ENCODE results near the gene KIF26A.
"Not testable (repeated sequence)": the region's sequence is repeated elsewhere in the genome, so short reads cannot be mapped to it uniquely, and the experiment has no call there.

Gene KIF26A

DNA sequence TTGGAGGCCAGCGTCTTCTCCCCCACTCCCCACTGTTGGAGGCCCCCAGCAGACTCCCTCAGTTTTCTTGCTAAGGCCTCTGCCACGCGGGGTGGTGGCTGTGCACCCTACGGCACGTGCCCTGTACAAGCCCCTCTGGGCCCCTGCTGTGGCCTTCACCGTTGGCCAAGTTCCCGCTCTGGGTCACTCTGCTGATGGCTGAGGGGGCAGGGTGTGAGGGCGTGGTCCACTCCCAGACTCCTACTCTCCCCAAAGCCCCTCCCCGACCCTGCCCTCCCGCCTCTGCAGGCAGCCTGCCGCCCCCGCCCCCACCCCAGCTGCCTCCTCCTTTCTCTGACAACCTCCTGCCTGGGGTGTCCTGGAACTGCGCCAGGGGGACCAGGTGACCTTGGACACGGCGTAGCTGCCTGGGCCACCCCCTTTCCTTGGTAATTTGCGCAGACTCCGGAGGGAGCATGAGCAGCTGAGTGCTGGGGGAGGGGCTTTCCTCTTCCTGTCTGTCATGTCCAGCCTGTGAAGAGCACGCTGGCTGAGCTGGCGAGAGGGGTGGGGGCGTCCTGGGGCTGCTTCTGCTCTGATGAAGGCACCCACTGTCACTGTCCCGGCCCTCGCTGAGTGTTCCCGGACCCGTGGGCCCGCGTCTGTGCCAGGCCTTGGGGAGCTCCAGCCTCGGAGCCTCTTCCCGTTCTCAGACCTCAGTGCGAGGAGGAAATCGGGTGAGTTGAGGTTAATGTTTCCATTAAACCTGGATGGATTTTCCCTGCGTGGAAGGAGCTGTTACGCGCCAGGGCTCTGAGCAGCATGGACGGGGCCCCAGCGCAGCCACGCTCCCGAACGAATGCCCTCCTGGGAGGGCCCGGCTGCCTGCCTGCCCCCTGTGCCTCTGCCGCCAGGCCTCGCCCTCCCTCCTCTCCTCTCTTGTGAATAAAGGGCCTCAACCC, 85.0 kb downstream of the KIF26A start:
- DNase-seq (ENCODE audit: low read depth): no peak

DNA sequence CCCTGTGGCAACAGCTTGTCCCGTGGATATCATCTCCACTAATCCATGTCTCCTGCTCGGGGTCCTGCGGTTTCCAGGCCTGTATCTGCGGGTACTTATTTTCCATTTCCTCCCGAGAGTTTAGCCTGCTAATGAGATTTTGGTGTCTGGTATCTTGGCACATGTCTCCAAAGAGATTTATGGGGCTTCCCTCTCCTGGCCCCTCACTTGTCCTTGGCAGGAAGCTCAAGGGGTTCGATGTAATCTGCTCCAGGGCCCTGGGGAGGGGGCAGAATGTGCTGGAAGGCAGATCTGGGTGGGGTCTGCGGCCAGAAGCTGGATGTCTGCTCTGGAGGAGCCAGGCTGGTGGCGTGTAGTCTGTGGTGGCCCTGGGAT, 85.7 kb downstream of the KIF26A start:
- no peak for DNase-seq (ENCODE audit: low read depth)

DNA sequence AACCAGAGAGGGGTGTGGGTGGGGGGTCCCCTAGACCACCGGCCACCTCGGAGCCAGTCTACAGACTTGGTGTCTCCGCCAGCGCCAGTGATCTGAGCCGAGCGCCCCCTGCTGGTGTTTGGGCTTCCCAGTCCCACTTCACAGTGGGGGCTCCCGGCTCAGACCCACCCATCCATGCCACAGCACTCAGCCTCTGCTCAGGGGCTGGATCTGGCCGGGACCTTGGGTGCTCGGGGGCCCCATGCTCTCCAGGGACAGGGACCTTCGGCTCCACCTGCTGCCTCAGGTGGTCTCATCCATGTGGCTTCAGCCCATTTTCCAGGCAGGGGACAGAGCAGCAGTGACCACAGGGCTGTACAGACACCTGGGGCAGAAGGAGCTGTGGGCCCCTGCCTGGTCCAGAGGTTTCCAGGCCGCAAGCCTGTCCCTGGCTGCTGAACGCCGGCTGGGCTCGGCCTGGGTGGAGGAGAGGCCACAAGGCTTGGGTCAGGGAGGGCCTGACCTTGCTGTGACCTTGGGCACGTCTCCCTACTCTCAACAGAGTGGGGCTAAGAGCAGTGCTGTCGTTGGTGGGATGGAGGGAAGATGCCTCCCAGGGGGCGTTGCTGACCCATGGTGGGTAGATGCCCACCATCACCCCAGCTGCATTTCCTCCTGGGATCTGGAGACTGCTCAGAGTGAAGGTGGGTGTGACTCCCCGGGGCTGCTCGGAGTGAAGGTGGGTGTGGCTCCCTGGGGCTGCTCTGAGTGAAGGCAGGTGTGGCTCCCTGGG, 86.3 kb downstream of the KIF26A start:
- DNase-seq (ENCODE audit: low read depth): no peak

DNA sequence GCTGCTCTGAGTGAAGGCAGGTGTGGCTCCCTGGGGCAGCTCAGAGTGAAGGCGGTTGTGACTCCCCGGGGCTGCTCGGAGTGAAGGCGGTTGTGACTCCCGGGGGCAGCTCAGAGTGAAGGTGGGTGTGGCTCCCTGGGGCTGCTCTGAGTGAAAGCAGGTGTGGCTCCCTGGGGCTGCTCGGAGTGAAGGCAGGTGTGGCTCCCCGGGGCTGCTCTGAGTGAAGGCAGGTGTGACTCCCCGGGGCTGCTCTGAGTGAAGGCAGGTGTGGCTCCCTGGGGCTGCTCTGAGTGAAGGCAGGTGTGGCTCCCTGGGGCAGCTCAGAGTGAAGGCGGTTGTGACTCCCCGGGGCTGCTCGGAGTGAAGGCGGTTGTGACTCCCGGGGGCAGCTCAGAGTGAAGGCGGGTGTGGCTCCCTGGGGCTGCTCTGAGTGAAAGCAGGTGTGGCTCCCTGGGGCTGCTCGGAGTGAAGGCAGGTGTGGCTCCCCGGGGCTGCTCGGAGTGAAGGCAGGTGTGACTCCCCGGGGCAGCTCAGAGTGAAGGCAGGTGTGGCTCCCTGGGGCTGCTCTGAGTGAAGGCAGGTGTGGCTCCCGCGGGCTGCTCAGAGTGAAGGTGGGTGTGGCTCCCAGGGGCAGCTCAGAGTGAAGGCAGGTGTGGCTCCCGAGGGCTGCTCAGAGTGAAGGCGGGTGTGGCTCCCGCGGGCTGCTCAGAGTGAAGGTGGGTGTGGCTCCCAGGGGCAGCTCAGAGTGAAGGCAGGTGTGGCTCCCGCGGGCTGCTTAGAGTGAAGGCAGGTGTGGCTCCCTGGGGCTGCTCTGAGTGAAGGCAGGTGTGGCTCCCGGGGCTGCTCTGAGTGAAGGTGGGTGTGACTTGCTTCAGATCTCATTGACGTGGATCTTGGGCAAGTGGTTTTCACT, 87.1 kb downstream of the KIF26A start:
- DNase-seq (ENCODE audit: low read depth): not testable (repeated sequence)

DNA sequence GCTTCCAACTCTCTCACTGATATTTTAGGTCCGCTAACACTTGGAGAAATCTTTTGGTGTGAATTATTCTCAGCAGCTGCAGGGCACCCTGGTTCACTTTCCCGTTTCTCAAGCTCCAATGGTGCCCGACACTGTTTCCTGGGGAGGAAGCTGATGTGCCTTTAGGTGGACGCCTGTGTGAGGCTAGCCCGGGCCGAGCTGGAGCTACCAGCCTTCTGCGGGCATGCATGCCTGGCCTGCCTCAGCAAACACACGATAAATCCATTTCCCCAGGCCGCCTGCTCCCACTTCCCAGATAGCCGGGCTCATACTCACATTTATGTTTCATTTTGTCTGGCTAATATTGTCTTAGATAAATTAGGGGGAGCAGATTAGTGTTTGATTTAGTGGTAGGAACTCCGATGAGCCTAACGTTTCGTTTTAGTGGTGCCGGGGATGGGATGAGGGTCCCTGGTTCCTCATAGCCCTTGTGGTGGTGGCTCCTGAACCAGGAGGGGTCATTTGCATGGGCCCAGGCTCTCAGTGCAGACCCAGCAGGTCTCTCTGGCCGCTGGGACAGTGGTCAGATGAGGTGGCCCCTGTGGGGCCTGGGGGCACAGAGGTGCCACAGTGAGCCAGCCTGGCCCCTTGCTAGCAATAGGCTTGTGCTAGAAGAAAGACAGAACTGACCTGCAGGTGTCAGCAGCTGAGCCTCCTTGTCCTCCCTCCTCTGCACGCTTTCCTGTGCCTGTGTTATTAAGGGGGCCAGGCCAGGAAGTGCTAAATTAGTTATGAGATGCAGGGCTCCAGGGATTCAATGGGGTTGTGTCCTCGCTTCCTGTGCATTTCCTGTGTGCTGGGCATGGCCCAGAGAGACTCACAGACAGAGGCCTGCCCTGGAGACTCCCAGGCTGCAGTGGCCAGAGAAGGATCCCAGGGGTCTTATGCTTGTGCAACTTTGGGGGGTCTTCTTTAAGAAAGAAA, 88.3 kb downstream of the KIF26A start:
- no peak for DNase-seq (ENCODE audit: low read depth)

DNA sequence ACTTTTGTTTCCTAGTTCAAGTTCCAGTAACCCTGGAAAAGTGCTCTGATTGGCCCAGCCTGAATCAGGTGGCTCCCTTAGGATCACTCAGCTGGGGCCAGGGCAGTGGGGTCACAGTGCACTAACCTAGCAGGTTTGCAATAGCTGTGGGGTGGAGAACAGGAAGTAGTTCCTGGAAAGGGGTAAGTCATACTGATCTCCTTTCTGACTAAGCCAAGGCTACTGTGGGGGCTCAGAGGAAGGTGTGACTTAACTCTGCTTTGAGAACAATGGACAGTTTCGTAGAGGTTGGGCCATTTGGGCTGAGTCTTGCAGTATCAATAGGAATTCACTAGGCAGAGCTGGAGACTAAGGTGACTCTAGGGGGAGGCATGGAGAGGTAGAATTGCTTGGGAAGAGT, 89.4 kb downstream of the KIF26A start:
- no peak for DNase-seq (ENCODE audit: low read depth)

DNA sequence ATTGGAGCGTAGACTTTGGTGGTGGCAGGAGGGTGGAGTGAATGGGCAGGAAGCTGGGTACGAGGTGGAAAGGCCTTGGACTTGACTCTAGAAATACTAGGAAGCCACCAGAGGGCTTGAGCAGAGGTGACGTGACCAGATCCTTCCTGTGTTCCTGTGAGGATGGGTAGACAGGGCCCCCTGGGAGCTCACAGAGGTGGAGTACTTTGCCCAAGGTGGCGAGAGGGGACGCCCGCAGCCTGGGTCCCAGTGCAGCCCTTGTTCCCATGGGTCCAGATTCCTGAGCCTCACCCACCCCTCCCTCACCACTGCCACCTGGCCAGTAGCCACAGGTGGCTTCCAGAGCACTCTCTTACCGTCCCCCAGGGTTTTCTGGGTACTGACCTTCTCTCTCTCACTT, 89.8 kb downstream of the KIF26A start:
- no peak for DNase-seq (ENCODE audit: low read depth)

DNA sequence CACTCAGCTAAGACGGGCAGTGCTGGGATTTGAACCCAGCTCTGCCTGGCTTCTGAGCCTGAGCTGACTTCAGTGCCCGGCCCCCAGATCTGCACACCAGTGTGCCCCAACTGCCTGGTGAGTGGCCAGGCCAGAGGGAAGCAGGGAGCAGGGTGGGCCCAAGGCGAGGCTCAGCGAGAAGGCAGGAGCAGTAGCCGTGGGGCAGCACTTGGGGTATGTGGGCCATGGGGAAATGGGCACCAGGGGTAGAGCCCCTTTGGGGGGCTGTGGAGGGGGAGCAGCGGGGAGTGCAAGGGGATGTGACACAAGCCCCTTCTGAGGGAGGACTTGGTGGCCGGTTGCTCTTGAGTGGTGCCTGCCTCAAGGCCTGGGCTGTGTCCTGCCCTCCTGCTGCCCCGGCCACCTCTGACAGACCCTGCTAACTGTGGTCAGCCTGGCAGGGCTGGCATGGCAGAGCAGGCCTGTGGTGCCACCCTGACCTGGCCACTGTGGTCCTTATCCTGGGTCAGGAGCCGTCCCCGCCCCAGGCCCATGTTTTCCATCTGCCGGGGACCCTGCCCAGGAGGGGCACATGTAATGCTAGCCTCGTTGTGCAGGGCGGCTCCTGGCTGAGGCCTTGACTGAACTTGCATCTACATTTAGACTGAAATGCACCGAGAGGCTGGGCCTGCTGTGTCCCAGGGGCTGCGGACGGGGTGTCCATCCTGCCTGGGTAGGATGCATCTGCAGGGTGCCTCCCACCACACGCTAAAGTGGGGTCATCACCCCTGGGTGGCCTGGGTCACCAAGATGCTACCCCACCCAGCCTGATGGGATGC, 90.5 kb downstream of the KIF26A start:
- DNase-seq (ENCODE audit: low read depth): no peak

DNA sequence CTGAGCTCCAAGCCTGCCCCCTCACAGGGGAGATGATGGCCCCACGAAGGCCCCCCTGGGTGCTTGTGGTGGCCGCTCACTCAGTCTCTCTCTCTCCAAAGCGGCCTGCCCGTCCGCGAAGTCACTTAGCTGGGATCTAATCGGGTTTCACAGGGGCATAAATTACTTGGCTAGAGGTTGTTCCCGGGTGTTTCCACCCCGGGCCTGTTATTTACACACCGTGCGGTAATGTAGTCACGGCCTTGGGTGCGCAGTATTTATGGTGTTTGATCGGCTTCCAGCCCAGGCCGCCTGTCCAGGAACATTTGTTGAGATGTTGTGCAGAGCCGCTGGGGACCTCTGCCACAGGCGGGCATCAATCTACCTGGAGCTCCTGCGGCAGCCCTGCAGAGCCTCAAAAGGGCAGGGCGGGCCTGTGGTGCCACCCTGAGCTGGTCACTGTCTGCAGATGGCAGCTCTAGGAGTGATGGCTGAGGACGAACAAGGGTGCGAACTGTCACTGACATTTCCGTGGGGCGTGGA, 91.2 kb downstream of the KIF26A start:
- no peak for DNase-seq (ENCODE audit: low read depth)

DNA sequence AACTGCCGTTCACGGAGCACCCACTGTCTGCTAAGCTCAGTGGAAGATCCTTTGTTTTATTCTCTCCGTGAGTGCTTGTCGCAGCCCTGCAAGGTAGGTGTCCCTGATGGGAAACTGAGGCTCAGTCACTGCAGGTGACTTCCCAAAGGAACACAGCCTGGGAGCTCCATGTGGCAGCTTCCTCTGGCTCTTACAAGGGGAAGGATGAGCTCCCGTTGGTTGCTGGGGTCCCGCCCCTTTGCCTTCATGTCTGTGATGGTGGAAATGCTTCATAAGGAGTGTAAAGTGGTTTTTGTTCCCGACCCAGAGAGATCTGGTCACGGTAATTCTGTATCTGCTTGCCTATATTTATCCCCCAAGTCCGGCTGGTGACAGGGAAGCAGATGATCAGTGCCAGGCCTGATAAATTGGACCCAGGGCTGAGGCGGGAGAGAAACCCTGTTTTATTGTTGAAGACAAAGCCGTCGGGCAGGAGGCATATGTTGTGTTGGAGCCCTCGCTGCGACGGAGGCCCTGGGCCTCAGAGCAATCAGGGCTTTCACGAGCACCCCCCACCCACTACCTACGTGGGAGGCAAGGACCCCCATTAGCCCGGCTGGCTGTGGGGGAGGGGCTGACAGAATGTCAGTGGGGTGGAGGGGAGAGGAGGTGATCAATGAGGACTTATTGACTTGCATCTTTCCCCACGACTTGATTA, 91.9 kb downstream of the KIF26A start:
- DNase-seq (ENCODE audit: low read depth): no peak

All from non-pigmented ciliary epithelial cell (primary cell).